ENCODE data around the gene ARFIP2. TPM values are rescaled to one million over a fixed set of nuclear protein-coding genes. Genes with fewer than 3 reads are reported as not detected.

The ARFIP2 gene
- polyA plus RNA-seq, 4 donors, result 48.5 to 68.8 (median 64.1) TPM

GRCh38 chr11:6469599-6469998 lies 11.5 kb downstream of the ARFIP2 start:
- H3K9me3 ChIP-seq (ENCODE audit: control insufficient read depth in 2 of 2, insufficient read depth in 1 of 2, low read depth in 1 of 2, low read length in 1 of 2), result no peaks in the 10 kb centered on the region
- FAIRE-seq (no peak), DNase-seq (peak in 1 of 2 donors; percentile 82)
- 16 to 68% (median 46%) methylated on average over 1 of the region's 1 CpG for WGBS, 3 donors
- peak overlapping the region; percentile 50 to 82 (median 70) for H3K27ac ChIP-seq (ENCODE audit: low read depth in 1 of 3, low read length in 2 of 3)
- peaks cover 6 to 38% (median 10%) of the 10 kb centered on the region in 3 donors for H3K4me1 ChIP-seq (ENCODE audit: control insufficient read depth in 3 of 3, insufficient read depth in 2 of 3, low read depth in 1 of 3, low read length in 2 of 3)
- H3K36me3 ChIP-seq (ENCODE audit: control insufficient read depth in 3 of 3, insufficient read depth in 2 of 3, low read depth in 1 of 3, low read length in 3 of 3), result peaks cover 0 to 10% (median 0%) of the 10 kb centered on the region in 3 donors
- H3K27me3 ChIP-seq (ENCODE audit: control insufficient read depth in 3 of 3, insufficient read depth in 3 of 3, low read length in 3 of 3), result no peaks in the 10 kb centered on the region
- no peak overlapping the region for H3K4me3 ChIP-seq (ENCODE audit: low read depth in 1 of 3, low read length in 3 of 3)

DNA sequence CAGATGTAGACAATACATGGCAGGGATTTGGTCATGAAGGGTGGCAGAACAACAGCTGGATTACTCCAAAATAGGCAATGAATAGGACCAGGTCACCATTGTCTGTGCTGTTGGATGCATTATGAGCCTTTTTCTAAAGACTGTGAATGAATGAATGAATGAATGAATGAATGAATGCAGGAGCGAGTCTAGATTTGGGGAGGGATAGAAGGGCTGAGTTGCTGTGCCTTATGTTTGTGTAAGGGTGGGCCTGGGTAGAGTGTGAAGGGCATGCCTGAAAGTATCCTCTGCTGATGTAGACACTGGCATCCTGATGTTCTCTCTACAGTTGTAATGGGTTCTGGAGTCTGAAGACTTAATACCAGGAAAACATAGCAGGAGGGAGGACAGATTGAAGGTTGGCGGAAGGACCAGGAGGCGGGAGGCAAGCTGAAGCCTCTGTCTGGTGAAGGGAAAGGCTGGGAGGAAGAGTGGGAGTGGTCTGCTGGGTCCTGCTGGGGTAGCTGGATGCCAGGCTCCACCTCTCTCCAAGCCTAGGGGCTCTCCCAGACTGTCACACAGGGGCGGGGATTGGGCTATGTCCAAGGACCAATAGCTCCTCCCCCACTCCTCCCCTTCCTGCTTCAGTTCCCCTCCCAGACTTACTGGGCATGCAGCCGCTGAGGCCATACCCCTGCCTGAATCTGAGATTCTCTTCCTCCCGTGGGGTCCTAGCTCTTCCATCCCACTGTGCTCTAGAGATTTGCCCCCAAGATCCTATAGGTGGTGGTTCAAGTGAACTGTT lies 12.2 kb downstream of the ARFIP2 start:
- Histone ChIP-seq H3K9me3 (ENCODE audit: control insufficient read depth in 2 of 2, insufficient read depth in 1 of 2, low read depth in 1 of 2, low read length in 1 of 2) (no peaks in the 10 kb centered on the region), H3K27ac (ENCODE audit: low read depth in 1 of 3, low read length in 2 of 3) (peak overlapping the region; percentile 56 to 82 (median 70)), H3K4me1 (ENCODE audit: control insufficient read depth in 3 of 3, insufficient read depth in 2 of 3, low read depth in 1 of 3, low read length in 2 of 3) (peaks cover 6 to 33% (median 10%) of the 10 kb centered on the region in 3 donors), H3K36me3 (ENCODE audit: control insufficient read depth in 3 of 3, insufficient read depth in 2 of 3, low read depth in 1 of 3, low read length in 3 of 3) (peaks cover 0 to 14% (median under 1%) of the 10 kb centered on the region in 3 donors), H3K27me3 (ENCODE audit: control insufficient read depth in 3 of 3, insufficient read depth in 3 of 3, low read length in 3 of 3) (no peaks in the 10 kb centered on the region), H3K4me3 (ENCODE audit: low read depth in 1 of 3, low read length in 3 of 3) (no peak overlapping the region)
- WGBS, 3 donors, result 31 to 67% (median 48%) methylated on average over 6 of the region's 6 CpGs
- DNase-seq, result peak; percentile 79 to 90
- FAIRE-seq, result no peak

GRCh38 chr11:6459099-6459450 lies 22.1 kb downstream of the ARFIP2 start:
- peaks cover 0 to 26% (median 4%) of the 10 kb centered on the region in 3 donors for H3K4me1 ChIP-seq (ENCODE audit: control insufficient read depth in 3 of 3, insufficient read depth in 2 of 3, low read depth in 1 of 3, low read length in 2 of 3)
- DNase-seq (peak; percentile 81 to 86), FAIRE-seq (no peak)
- H3K27ac ChIP-seq (ENCODE audit: low read depth in 1 of 3, low read length in 2 of 3), result peak overlapping the region in 2 of 3 donors; percentile 67 to 81
- no peaks in the 10 kb centered on the region for H3K9me3 ChIP-seq (ENCODE audit: control insufficient read depth in 2 of 2, insufficient read depth in 1 of 2, low read depth in 1 of 2, low read length in 1 of 2)
- 10 to 59% (median 27%) methylated on average over 1 of the region's 1 CpG for WGBS, 3 donors
- H3K4me3 ChIP-seq (ENCODE audit: low read depth in 1 of 3, low read length in 3 of 3), result no peak overlapping the region
- peaks cover 6 to 68% (median 27%) of the 10 kb centered on the region in 3 donors for H3K36me3 ChIP-seq (ENCODE audit: control insufficient read depth in 3 of 3, insufficient read depth in 2 of 3, low read depth in 1 of 3, low read length in 3 of 3)
- H3K27me3 ChIP-seq (ENCODE audit: control insufficient read depth in 3 of 3, insufficient read depth in 3 of 3, low read length in 3 of 3), result no peaks in the 10 kb centered on the region

- FAIRE-seq, result no peak
- H3K27me3 ChIP-seq (ENCODE audit: control insufficient read depth in 3 of 3, insufficient read depth in 3 of 3, low read length in 3 of 3), result no peaks in the 10 kb centered on the region
- peak overlapping the region in 1 of 3 donors; percentile 46 for H3K27ac ChIP-seq (ENCODE audit: low read depth in 1 of 3, low read length in 2 of 3)
- peaks cover 0 to 26% (median 4%) of the 10 kb centered on the region in 3 donors for H3K4me1 ChIP-seq (ENCODE audit: control insufficient read depth in 3 of 3, insufficient read depth in 2 of 3, low read depth in 1 of 3, low read length in 2 of 3)
- WGBS, 3 donors, result 65 to 82% (median 80%) methylated on average over 2 of the region's 2 CpGs
- no peak overlapping the region for H3K4me3 ChIP-seq (ENCODE audit: low read depth in 1 of 3, low read length in 3 of 3)
- H3K9me3 ChIP-seq (ENCODE audit: control insufficient read depth in 2 of 2, insufficient read depth in 1 of 2, low read depth in 1 of 2, low read length in 1 of 2), result no peaks in the 10 kb centered on the region
- no peak for DNase-seq
- H3K36me3 ChIP-seq (ENCODE audit: control insufficient read depth in 3 of 3, insufficient read depth in 2 of 3, low read depth in 1 of 3, low read length in 3 of 3), result peaks cover 6 to 67% (median 23%) of the 10 kb centered on the region in 3 donors
Observed at GRCh38 chr11:6458352-6459098, 22.6 kb downstream of the ARFIP2 start.

- WGBS, 3 donors, result 93 to 94% (median 93%) methylated on average over 26 of the region's 26 CpGs
- peaks cover 6 to 63% (median 22%) of the 10 kb centered on the region in 3 donors for H3K36me3 ChIP-seq (ENCODE audit: control insufficient read depth in 3 of 3, insufficient read depth in 2 of 3, low read depth in 1 of 3, low read length in 3 of 3)
- no peak for DNase-seq
- no peak for FAIRE-seq
- H3K4me3 ChIP-seq (ENCODE audit: low read depth in 1 of 3, low read length in 3 of 3), result no peak overlapping the region
- no peaks in the 10 kb centered on the region for H3K27me3 ChIP-seq (ENCODE audit: control insufficient read depth in 3 of 3, insufficient read depth in 3 of 3, low read length in 3 of 3)
- H3K27ac ChIP-seq (ENCODE audit: low read depth in 1 of 3, low read length in 2 of 3), result peak overlapping the region in 1 of 3 donors; percentile 46
- no peaks in the 10 kb centered on the region for H3K9me3 ChIP-seq (ENCODE audit: control insufficient read depth in 2 of 2, insufficient read depth in 1 of 2, low read depth in 1 of 2, low read length in 1 of 2)
- H3K4me1 ChIP-seq (ENCODE audit: control insufficient read depth in 3 of 3, insufficient read depth in 2 of 3, low read depth in 1 of 3, low read length in 2 of 3), result peaks cover 0 to 26% (median 4%) of the 10 kb centered on the region in 3 donors
Observed at GRCh38 chr11:6457581-6458320, 23.4 kb downstream of the ARFIP2 start.

- DNase-seq (no peak), FAIRE-seq (no peak)
- Histone ChIP-seq H3K4me1 (ENCODE audit: control insufficient read depth in 3 of 3, insufficient read depth in 2 of 3, low read depth in 1 of 3, low read length in 2 of 3) (peaks cover 0 to 26% (median 4%) of the 10 kb centered on the region in 3 donors), H3K4me3 (ENCODE audit: low read depth in 1 of 3, low read length in 3 of 3) (no peak overlapping the region), H3K9me3 (ENCODE audit: control insufficient read depth in 2 of 2, insufficient read depth in 1 of 2, low read depth in 1 of 2, low read length in 1 of 2) (no peaks in the 10 kb centered on the region), H3K27ac (ENCODE audit: low read depth in 1 of 3, low read length in 2 of 3) (no peak overlapping the region), H3K27me3 (ENCODE audit: control insufficient read depth in 3 of 3, insufficient read depth in 3 of 3, low read length in 3 of 3) (no peaks in the 10 kb centered on the region), H3K36me3 (ENCODE audit: control insufficient read depth in 3 of 3, insufficient read depth in 2 of 3, low read depth in 1 of 3, low read length in 3 of 3) (peaks cover 10 to 66% (median 23%) of the 10 kb centered on the region in 3 donors)
- 96 to 97% (median 97%) methylated on average over 56 of the region's 56 CpGs for WGBS, 3 donors
Observed at GRCh38 chr11:6456361-6457073, 24.6 kb downstream of the ARFIP2 start.

- H3K36me3 ChIP-seq (ENCODE audit: control insufficient read depth in 3 of 3, insufficient read depth in 2 of 3, low read depth in 1 of 3, low read length in 3 of 3), result peaks cover 10 to 69% (median 29%) of the 10 kb centered on the region in 3 donors
- H3K27me3 ChIP-seq (ENCODE audit: control insufficient read depth in 3 of 3, insufficient read depth in 3 of 3, low read length in 3 of 3), result no peaks in the 10 kb centered on the region
- DNase-seq (no peak), FAIRE-seq (no peak)
- H3K4me3 ChIP-seq (ENCODE audit: low read depth in 1 of 3, low read length in 3 of 3), result no peak overlapping the region
- 53 to 79% (median 77%) methylated on average over 2 of the region's 2 CpGs for WGBS, 3 donors
- peaks cover 0 to 22% (median 4%) of the 10 kb centered on the region in 3 donors for H3K4me1 ChIP-seq (ENCODE audit: control insufficient read depth in 3 of 3, insufficient read depth in 2 of 3, low read depth in 1 of 3, low read length in 2 of 3)
- H3K27ac ChIP-seq (ENCODE audit: low read depth in 1 of 3, low read length in 2 of 3), result no peak overlapping the region
- no peaks in the 10 kb centered on the region for H3K9me3 ChIP-seq (ENCODE audit: control insufficient read depth in 2 of 2, insufficient read depth in 1 of 2, low read depth in 1 of 2, low read length in 1 of 2)
Observed at GRCh38 chr11:6455070-6455469, 26.1 kb downstream of the ARFIP2 start.
